ENCODE results near the gene IL6.

IL6 gene

GRCh38 chr7:22696541-22697228 lies 30.3 kb upstream of the IL6 start:
- TF ChIP-seq CTCF (IDR thresholded peaks at IDR 0.05; ENCODE audit: unreplicated experiment in 3 of 3), result no peak
- Mint-ChIP-seq H3K4me1 (no peaks in the 10 kb centered on the region), H3K27ac (no peak overlapping the region), H3K36me3 (ENCODE audit: low read depth) (no peaks in the 10 kb centered on the region), H3K9me3 (no peaks in the 10 kb centered on the region), H3K4me3 (no peak overlapping the region), H3K27me3 (ENCODE audit: low read depth) (no peaks in the 10 kb centered on the region)

GRCh38 chr7:22697322-22697859 lies 29.6 kb upstream of the IL6 start:
- H3K27ac Mint-ChIP-seq, result no peak overlapping the region
- H3K9me3 Mint-ChIP-seq, result no peaks in the 10 kb centered on the region
- H3K4me1 Mint-ChIP-seq, result no peaks in the 10 kb centered on the region
- no peaks in the 10 kb centered on the region for H3K36me3 Mint-ChIP-seq (ENCODE audit: low read depth)
- no peak for TF ChIP-seq CTCF (IDR thresholded peaks at IDR 0.05; ENCODE audit: unreplicated experiment in 3 of 3)
- H3K4me3 Mint-ChIP-seq, result no peak overlapping the region
- H3K27me3 Mint-ChIP-seq (ENCODE audit: low read depth), result no peaks in the 10 kb centered on the region

- Mint-ChIP-seq H3K36me3 (ENCODE audit: low read depth) (no peaks in the 10 kb centered on the region), H3K4me3 (no peak overlapping the region), H3K27me3 (ENCODE audit: low read depth) (no peaks in the 10 kb centered on the region), H3K4me1 (no peaks in the 10 kb centered on the region), H3K27ac (no peak overlapping the region), H3K9me3 (no peaks in the 10 kb centered on the region)
- no peak for TF ChIP-seq CTCF (IDR thresholded peaks at IDR 0.05; ENCODE audit: unreplicated experiment in 3 of 3)
These were observed 29.0 kb upstream of the IL6 start for GRCh38 chr7:22697876-22698606.

GRCh38 chr7:22698767-22699166 lies 28.2 kb upstream of the IL6 start:
- TF ChIP-seq CTCF (IDR thresholded peaks at IDR 0.05; ENCODE audit: unreplicated experiment in 3 of 3), result no peak
- Mint-ChIP-seq H3K9me3 (no peaks in the 10 kb centered on the region), H3K27me3 (ENCODE audit: low read depth) (no peaks in the 10 kb centered on the region), H3K27ac (no peak overlapping the region), H3K4me1 (no peaks in the 10 kb centered on the region), H3K4me3 (no peak overlapping the region), H3K36me3 (ENCODE audit: low read depth) (no peaks in the 10 kb centered on the region)

- Mint-ChIP-seq H3K9me3 (no peaks in the 10 kb centered on the region), H3K27me3 (ENCODE audit: low read depth) (no peaks in the 10 kb centered on the region), H3K36me3 (ENCODE audit: low read depth) (no peaks in the 10 kb centered on the region), H3K4me1 (no peaks in the 10 kb centered on the region), H3K4me3 (no peak overlapping the region), H3K27ac (no peak overlapping the region)
- TF ChIP-seq CTCF (IDR thresholded peaks at IDR 0.05; ENCODE audit: unreplicated experiment in 3 of 3), result no peak
These were observed 26.4 kb upstream of the IL6 start for GRCh38 chr7:22700559-22701002.

All from nephron (organoid).